HepG2 (cell line): ENCODE results near the gene EGR1. TPM values are rescaled to one million over a fixed set of nuclear protein-coding genes. Genes with fewer than 3 reads are reported as not detected.

Experiments used
- AHR ChIP-seq: IDR thresholded peaks from 2 replicates; pipeline ENCODE4 v1.6.1; 2018; ENCODE audit warnings: missing genetic modification reagents, missing compliant biosample characterization
- MED1 ChIP-seq: sonication (generic); formaldehyde crosslinking; IDR thresholded peaks from 2 replicates; pipeline ENCODE4 v1.4.0; 2020; ENCODE audit warnings: missing genetic modification reagents
- MED13 ChIP-seq: sonication (generic); formaldehyde crosslinking; IDR thresholded peaks from 2 replicates; pipeline ENCODE4 v1.5.0; 2020; ENCODE audit warnings: missing genetic modification reagents
- RFXANK ChIP-seq: IDR thresholded peaks from 2 replicates; pipeline ENCODE4 v1.6.1; 2016
- SMARCE1 ChIP-seq: fragments of 450-650 bp; IDR thresholded peaks from 2 replicates; pipeline ENCODE4 v1.6.1; 2017; ENCODE audit warnings: borderline replicate concordance
- SMC3 ChIP-seq: IDR thresholded peaks from 2 replicates; pipeline ENCODE4 v1.6.1; 2011; ENCODE audit warnings: low read length, improper control_type of control experiment
- SOX13 ChIP-seq, 3 experiments: fragments of 450-650 bp in 1 of 3; sonication (generic) in 1 of 3; formaldehyde crosslinking in 1 of 3; IDR thresholded peaks in 2 of 3; conservative IDR thresholded peaks in 1 of 3; 2 replicates each; pipeline versions ENCODE4 v1.5.0 to v1.6.1; 2016 to 2020; ENCODE audit warnings: antibody characterized with exemption in 1 of 3, mild to moderate bottlenecking in 1 of 3, missing compliant biosample characterization in 1 of 3, missing genetic modification reagents in 1 of 3, moderate library complexity in 1 of 3
- ZFP1 ChIP-seq: IDR thresholded peaks from 2 replicates; pipeline ENCODE4 v1.6.1; 2016
- ZMYM3 ChIP-seq: sonication (generic); formaldehyde crosslinking; IDR thresholded peaks from 2 replicates; pipeline ENCODE4 v1.5.1; 2020; ENCODE audit warnings: mild to moderate bottlenecking, missing genetic modification reagents
- ZNF225 ChIP-seq: sonication (generic); formaldehyde crosslinking; IDR thresholded peaks from 2 replicates; pipeline ENCODE4 v1.4.0; 2020; ENCODE audit warnings: mild to moderate bottlenecking, missing genetic modification reagents
- ZNF253 ChIP-seq: sonication (generic); formaldehyde crosslinking; IDR thresholded peaks from 2 replicates; pipeline ENCODE4 v1.8.0; 2022; ENCODE audit warnings: mild to moderate bottlenecking, missing genetic modification reagents, borderline replicate concordance
- ZNF432 ChIP-seq: sonication (generic); formaldehyde crosslinking; IDR thresholded peaks from 2 replicates; pipeline ENCODE4 v1.5.0; 2020; ENCODE audit warnings: missing genetic modification reagents, mild to moderate bottlenecking, borderline replicate concordance
- ZNF703 ChIP-seq: sonication (generic); formaldehyde crosslinking; IDR thresholded peaks from 2 replicates; pipeline ENCODE4 v1.5.1; 2020; ENCODE audit warnings: missing genetic modification reagents, mild to moderate bottlenecking, moderate library complexity, borderline replicate concordance
- ZNF883 ChIP-seq: sonication (generic); formaldehyde crosslinking; IDR thresholded peaks from 2 replicates; pipeline ENCODE4 v1.5.1; 2020; ENCODE audit warnings: mild to moderate bottlenecking, missing genetic modification reagents; ENCODE audit errors: not compliant biosample characterization
- polyA plus RNA-seq, 8 experiments: library from polyadenylated mRNA; depleted of rRNA in 3 of 8; stranded (reverse) in 7 of 8; unstranded in 1 of 8; fragments of >200 nt; fragmentation: Illumina TruSeq in 4 of 8; extraction: Trizol in 4 of 8; gene quantifications; 2 replicates each; pipeline versions ENCODE4 v1.2.1 to v1.2.3, GENCODE V29; 2011 to 2016; ENCODE audit warnings: low read depth in 4 of 8, missing spikeins in 1 of 8, mixed read lengths in 1 of 8; ENCODE audit not compliant: insufficient read depth in 1 of 8
- total RNA-seq, 5 experiments: library from RNA; depleted of rRNA; stranded (reverse); fragments of >200 nt; fragmentation: Illumina TruSeq; extraction: Trizol; gene quantifications; 2 replicates each; pipeline ENCODE4 v1.2.3, GENCODE V29; 2016; ENCODE audit warnings: low read depth in 1 of 5
- TF ChIP-seq, protein P1 (sequence below): sonication (generic); formaldehyde crosslinking; IDR thresholded peaks from 2 replicates; pipeline ENCODE4 v1.4.0; 2020; ENCODE audit warnings: missing genetic modification reagents
- TF ChIP-seq, protein P2 (sequence below): sonication (generic); formaldehyde crosslinking; IDR thresholded peaks from 2 replicates; pipeline ENCODE4 v1.4.0; 2020; ENCODE audit warnings: missing genetic modification reagents, borderline replicate concordance
- TF ChIP-seq, protein P3 (sequence below): sonication (generic); formaldehyde crosslinking; conservative IDR thresholded peaks from 2 replicates; pipeline ENCODE4 v1.8.1; 2023; ENCODE audit warnings: missing genetic modification reagents
- TF ChIP-seq, protein P4 (sequence below): sonication (generic); formaldehyde crosslinking; IDR thresholded peaks from 2 replicates; pipeline ENCODE4 v1.4.0; 2020; ENCODE audit warnings: missing genetic modification reagents
- TF ChIP-seq, protein P5 (sequence below): sonication (generic); formaldehyde crosslinking; IDR thresholded peaks from 2 replicates; pipeline ENCODE4 v1.8.0; 2022; ENCODE audit warnings: mild to moderate bottlenecking, missing genetic modification reagents; ENCODE audit not compliant: insufficient replicate concordance
- TF ChIP-seq, protein P6 (sequence below): sonication (generic); formaldehyde crosslinking; IDR thresholded peaks from 2 replicates; pipeline ENCODE4 v1.8.0; 2022; ENCODE audit warnings: mild to moderate bottlenecking, missing genetic modification reagents, moderate library complexity

EGR1 gene
- total and polyA plus RNA-seq, 2 of the 13 experiments (the other 11 are each of a cell fraction or from before 2014, with no cell fraction given) = 4.1 to 4.5 TPM

DNA sequence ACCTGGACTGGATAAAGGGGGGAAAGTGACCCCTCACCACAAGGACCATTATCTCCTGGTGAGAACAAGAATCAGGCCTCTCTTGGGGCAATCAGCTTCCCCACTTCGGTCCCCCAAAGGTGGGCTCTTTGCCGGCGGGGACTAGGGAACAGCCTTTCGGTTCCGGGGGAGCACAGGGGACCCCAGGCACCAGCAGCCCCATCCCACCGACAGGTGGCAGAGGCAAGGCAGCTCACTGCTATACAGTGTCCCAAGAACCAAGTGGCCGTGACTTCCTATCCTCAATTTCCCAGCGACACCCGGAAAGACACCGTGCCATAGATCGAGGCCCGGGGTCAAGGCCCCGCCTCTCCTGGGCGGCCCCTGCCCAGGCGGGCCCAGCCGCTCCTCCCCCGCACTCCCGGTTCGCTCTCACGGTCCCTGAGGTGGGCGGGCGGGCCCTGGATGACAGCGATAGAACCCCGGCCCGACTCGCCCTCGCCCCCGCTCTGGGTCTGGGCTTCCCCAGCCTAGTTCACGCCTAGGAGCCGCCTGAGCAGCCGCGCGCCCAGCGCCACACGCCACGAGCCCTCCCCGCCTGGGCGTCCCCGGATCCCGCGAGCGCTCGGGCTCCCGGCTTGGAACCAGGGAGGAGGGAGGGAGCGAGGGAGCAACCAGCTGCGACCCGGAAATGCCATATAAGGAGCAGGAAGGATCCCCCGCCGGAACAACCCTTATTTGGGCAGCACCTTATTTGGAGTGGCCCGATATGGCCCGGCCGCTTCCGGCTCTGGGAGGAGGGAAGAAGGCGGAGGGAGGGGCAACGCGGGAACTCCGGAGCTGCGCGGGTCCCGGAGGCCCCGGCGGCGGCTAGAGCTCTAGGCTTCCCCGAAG, 655 bp upstream of the EGR1 start (continued):
- TF ChIP-seq ZNF253 (CRISPR knock-in tag) (0 out of 2 replicates have a peak, but pooled peaks have one; percentile 11), RFXANK (CRISPR knock-in tag) (no peak), SMARCE1 (no peak), ZNF225 (CRISPR knock-in tag) (peak; percentile 20; the same call in 1 of the 2 replicates), ZNF883 (CRISPR knock-in tag) (peak; percentile 14), SOX13 (IDR thresholded peaks at IDR 0.05) (no peak), SOX13 (CRISPR knock-in tag; conservative IDR thresholded peaks at IDR 0.05 in 1 of 2, IDR thresholded peaks at IDR 0.05 in 1 of 2) (no peak; a peak in 1 of 4 replicates), ZNF703 (peak; percentile 49; the same call in 1 of the 2 replicates), SMC3 (no peak), MED13 (CRISPR knock-in tag) (no peak), ZFP1 (CRISPR knock-in tag) (0 out of 2 replicates have a peak, but pooled peaks have one; percentile 10), ZNF432 (no peak), ZMYM3 (CRISPR knock-in tag) (no peak), MED1 (peak; percentile 73), AHR (CRISPR knock-in tag) (0 out of 2 replicates have a peak, but pooled peaks have one; percentile 8)
- TF ChIP-seq, protein P1, sequence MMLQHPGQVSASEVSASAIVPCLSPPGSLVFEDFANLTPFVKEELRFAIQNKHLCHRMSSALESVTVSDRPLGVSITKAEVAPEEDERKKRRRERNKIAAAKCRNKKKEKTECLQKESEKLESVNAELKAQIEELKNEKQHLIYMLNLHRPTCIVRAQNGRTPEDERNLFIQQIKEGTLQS (CRISPR knock-in tag) = peak; percentile 38; the same call in 1 of the 2 replicates
- TF ChIP-seq, protein P2, sequence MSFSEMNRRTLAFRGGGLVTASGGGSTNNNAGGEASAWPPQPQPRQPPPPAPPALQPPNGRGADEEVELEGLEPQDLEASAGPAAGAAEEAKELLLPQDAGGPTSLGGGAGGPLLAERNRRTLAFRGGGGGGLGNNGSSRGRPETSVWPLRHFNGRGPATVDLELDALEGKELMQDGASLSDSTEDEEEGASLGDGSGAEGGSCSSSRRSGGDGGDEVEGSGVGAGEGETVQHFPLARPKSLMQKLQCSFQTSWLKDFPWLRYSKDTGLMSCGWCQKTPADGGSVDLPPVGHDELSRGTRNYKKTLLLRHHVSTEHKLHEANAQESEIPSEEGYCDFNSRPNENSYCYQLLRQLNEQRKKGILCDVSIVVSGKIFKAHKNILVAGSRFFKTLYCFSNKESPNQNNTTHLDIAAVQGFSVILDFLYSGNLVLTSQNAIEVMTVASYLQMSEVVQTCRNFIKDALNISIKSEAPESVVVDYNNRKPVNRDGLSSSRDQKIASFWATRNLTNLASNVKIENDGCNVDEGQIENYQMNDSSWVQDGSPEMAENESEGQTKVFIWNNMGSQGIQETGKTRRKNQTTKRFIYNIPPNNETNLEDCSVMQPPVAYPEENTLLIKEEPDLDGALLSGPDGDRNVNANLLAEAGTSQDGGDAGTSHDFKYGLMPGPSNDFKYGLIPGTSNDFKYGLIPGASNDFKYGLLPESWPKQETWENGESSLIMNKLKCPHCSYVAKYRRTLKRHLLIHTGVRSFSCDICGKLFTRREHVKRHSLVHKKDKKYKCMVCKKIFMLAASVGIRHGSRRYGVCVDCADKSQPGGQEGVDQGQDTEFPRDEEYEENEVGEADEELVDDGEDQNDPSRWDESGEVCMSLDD (CRISPR knock-in tag) = peak; percentile 18; the same call in 1 of the 2 replicates
- TF ChIP-seq, protein P3, sequence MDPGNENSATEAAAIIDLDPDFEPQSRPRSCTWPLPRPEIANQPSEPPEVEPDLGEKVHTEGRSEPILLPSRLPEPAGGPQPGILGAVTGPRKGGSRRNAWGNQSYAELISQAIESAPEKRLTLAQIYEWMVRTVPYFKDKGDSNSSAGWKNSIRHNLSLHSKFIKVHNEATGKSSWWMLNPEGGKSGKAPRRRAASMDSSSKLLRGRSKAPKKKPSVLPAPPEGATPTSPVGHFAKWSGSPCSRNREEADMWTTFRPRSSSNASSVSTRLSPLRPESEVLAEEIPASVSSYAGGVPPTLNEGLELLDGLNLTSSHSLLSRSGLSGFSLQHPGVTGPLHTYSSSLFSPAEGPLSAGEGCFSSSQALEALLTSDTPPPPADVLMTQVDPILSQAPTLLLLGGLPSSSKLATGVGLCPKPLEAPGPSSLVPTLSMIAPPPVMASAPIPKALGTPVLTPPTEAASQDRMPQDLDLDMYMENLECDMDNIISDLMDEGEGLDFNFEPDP = 0 out of 2 replicates have a peak, but pooled peaks have one; percentile 40
- TF ChIP-seq, protein P4, sequence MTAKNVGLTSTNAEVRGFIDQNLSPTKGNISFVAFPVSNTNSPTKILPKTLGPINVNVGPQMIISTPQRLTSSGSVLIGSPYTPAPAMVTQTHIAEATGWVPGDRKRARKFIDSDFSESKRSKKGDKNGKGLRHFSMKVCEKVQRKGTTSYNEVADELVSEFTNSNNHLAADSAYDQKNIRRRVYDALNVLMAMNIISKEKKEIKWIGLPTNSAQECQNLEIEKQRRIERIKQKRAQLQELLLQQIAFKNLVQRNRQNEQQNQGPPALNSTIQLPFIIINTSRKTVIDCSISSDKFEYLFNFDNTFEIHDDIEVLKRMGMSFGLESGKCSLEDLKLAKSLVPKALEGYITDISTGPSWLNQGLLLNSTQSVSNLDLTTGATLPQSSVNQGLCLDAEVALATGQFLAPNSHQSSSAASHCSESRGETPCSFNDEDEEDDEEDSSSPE = peak; percentile 28; the same call in 1 of the 2 replicates
- TF ChIP-seq, protein P5, sequence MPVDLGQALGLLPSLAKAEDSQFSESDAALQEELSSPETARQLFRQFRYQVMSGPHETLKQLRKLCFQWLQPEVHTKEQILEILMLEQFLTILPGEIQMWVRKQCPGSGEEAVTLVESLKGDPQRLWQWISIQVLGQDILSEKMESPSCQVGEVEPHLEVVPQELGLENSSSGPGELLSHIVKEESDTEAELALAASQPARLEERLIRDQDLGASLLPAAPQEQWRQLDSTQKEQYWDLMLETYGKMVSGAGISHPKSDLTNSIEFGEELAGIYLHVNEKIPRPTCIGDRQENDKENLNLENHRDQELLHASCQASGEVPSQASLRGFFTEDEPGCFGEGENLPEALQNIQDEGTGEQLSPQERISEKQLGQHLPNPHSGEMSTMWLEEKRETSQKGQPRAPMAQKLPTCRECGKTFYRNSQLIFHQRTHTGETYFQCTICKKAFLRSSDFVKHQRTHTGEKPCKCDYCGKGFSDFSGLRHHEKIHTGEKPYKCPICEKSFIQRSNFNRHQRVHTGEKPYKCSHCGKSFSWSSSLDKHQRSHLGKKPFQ (CRISPR knock-in tag) = peak; percentile 65
- TF ChIP-seq, protein P6, sequence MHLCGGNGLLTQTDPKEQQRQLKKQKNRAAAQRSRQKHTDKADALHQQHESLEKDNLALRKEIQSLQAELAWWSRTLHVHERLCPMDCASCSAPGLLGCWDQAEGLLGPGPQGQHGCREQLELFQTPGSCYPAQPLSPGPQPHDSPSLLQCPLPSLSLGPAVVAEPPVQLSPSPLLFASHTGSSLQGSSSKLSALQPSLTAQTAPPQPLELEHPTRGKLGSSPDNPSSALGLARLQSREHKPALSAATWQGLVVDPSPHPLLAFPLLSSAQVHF = peak; percentile 8; the same call in 1 of the 2 replicates
